Astrocyte (in vitro differentiated cells and primary cell): ENCODE results near the gene ATXN2.

Experiments used
- CTCF ChIP-seq: IDR thresholded peaks from 2 replicates; pipeline ENCODE4 v1.5.1; 2011; ENCODE audit warnings: low read depth, mild to moderate bottlenecking, inconsistent platforms, low read length, moderate library complexity; ENCODE audit not compliant: insufficient read depth
- EZH2 ChIP-seq: IDR thresholded peaks from 2 replicates; pipeline ENCODE4 v1.6.1; 2012; ENCODE audit warnings: mild to moderate bottlenecking, low read length, inconsistent platforms; ENCODE audit not compliant: insufficient read depth

DNA sequence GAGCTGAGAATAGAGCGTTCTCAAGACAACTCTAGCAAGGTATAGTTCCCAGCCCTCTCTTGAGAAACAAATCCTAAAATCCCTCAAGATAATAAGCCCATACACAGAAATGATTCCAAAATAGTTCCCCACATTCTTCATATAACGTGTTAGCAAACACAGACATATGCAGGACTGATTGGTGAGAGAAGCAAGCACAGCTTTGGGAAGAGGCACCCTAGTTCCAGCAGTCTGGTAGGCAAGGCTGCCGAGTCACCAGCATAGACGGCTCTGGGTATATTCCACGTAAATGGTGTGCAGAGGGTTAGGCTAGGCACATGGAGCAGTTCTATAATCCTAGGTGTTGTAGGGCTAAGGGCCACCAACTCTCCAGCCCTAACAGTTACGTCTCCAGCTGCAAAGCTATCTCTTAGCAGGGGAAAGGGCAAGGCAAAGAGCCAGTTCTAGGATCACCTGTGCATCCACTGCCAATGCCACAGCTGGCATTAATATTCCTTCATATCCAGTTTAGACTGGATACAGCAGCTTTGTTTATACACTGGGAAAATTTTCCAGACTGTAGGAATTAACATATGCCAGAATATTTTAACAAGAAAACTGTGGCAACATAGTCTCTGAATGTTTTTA is 140.5 kb downstream of the ATXN2 start:
- TF ChIP-seq EZH2 (no peak), CTCF (no peak)
